Pancreas (tissue), 10 donors: ENCODE measurements around the gene KCTD5. TPM values are rescaled to one million over a fixed set of nuclear protein-coding genes. Genes with fewer than 3 reads are reported as not detected.
A peak's percentile ranks its signal among the peaks of the same experiment; 100 is the strongest.

ENCODE experiments used
- ATAC-seq, 4 donors: fragments of 200-7000 bp; cut with Tn5 transposase; one replicate each; pipeline versions ENCODE4 v1.8.0 to v1.9.1; 2020; ENCODE audit warnings: mild to moderate bottlenecking in 4 of 4, moderate library complexity in 4 of 4
- DNase-seq, 6 donors: peaks; one replicate each; pipeline ENCODE4 v3.0.0-alpha.2; 2020
- FAIRE-seq: peaks from 2 replicates; lab custom pipeline; 2012; peaks lifted over from hg19 to GRCh38; lab: Jason Lieb, UNC
- H3K27ac ChIP-seq, 4 donors: fragments of 200-600 bp; sonication (generic); 1 replicate in 3 of 4; 2 replicates in 1 of 4; pipeline versions ENCODE4 v1.5.0 to v1.8.0; 2020
- H3K27me3 ChIP-seq, 4 donors: fragments of 200-600 bp; one replicate each; pipeline ENCODE4 v1.8.0; 2021
- H3K36me3 ChIP-seq, 3 donors: fragments of 200-600 bp; sonication (generic) in 1 of 3; one replicate each; pipeline versions ENCODE4 v1.5.0 to v1.8.0; 2020 to 2021
- H3K4me1 ChIP-seq, 3 donors: fragments of 200-600 bp; one replicate each; pipeline ENCODE4 v1.8.0; 2021
- H3K4me3 ChIP-seq, 4 donors: fragments of 200-600 bp; sonication (generic) in 2 of 4; one replicate each; pipeline versions ENCODE4 v1.5.0 to v1.8.0; 2020 to 2021
- H3K9me3 ChIP-seq, 4 donors: fragments of 200-600 bp; one replicate each; pipeline ENCODE4 v1.8.0; 2021
- CTCF ChIP-seq, 4 donors: fragments of 200-600 bp; sonication (generic) in 3 of 4; IDR thresholded peaks; one replicate each; pipeline versions ENCODE4 v1.5.0 to v1.8.0; 2021; ENCODE audit warnings: antibody characterized with exemption in 4 of 4
- WGBS, 2 donors: extraction: QIAGEN DNeasy Blood & Tissue Kit; methylation state at CpG; one replicate each; pipeline ENCODE4 v1.1.7; 2013; 5-methylcytosine and 5-hydroxymethylcytosine counted together
- intact Hi-C, 3 donors: fragments of 100-400 bp; cut with DNase I; formaldehyde crosslinking; loops; one replicate each; pipeline versions ENCODE4 v1.11.1 to v1.14.2; 2022
- polyA plus RNA-seq, 2 donors: library from polyadenylated mRNA; stranded (reverse); fragments of 200-250 nt; gene quantifications; one replicate each; pipeline ENCODE4 v1.2.3, GENCODE V29; 2013
- total RNA-seq, 6 donors: library from RNA; stranded (reverse); fragmentation: NEBNext Ultra II Directional in 4 of 6; extraction: Animal tissue kit (Norgen Biotek cat#: 25700) in 4 of 6; gene quantifications; one replicate each; pipeline versions ENCODE4 v1.2.1 to v1.2.4, GENCODE V29; 2021 to 2023
- donor health status: healthy with polysubstance abuse.
- donor health status: DM: no; HTN: no; CAD: no; lungs with moderate emphysema.
- donor health status: DM: no; HTN: no; CAD: no.
- donor health status: control.
- donor health status: control.
- donor health status: Bipolar disorder and iron deficiency.
- donor health status: DM: yes; HTN: yes; CAD: no.
- donor health status: DM: no; HTN: no; CAD: no.
- donor health status: DM: no; HTN: no; CAD: no.
- donor health status: DM: yes; HTN: yes; CAD: no.

Gene KCTD5
- total and polyA plus RNA-seq, 8 donors: 4.5 to 8.9 (median 6.7) TPM

GRCh38 chr16:2697401-2697948, 15.2 kb downstream of the KCTD5 start:
- Histone ChIP-seq H3K9me3 (no peaks in the 10 kb centered on the region), H3K27me3 (no peaks in the 10 kb centered on the region), H3K4me3 (no peak overlapping the region), H3K27ac (no peak overlapping the region), H3K36me3 (peaks cover 0 to 24% (median 10%) of the 10 kb centered on the region in 3 donors), H3K4me1 (no peaks in the 10 kb centered on the region)
- no peak for TF ChIP-seq CTCF (IDR thresholded peaks at IDR 0.05)
- no peak for ATAC-seq
- peak in 2 of 6 donors; percentile 11 to 44 for DNase-seq
- intact Hi-C loops: no loop called here
- no peak for FAIRE-seq
- WGBS, 2 donors: 94 to 95% methylated on average over 17 of the region's 17 CpGs

DNA sequence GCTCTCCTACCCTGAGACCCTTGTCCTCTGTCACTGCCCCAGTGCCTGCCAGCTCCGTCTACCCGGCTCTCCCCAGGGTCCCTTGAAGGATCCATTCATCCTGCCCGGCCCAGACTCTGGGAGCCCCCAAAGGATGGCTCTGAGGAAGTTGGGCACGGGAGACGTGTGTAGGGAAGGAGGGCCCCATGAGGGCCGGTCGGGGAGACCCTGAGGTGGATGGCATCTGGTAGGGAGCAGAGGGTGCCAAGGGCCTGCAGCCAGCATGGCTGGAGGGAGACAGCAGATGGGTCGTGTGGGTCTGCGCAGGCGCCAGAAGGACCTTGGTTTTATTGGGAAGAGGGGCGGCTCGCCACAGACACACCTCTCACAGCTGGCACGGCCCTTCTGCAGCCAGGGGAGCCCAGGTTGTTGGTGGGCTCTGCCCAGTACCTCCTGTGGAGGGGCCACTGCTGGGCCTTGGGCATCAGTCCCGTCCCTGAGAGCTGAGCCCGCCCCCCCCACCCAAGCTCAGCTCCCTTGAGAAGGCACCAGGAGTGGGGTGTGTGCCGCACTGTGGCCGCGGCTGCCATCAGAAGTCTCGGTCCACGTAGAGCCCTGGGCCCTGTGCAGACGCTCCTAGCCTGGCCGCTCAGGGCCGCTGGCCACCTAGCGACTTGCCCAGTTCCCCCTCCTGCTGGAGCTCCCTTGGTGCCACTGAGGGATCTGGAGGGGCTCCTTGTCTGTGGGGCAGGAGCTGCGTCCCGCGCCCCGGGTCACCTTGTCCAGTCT, 16.0 kb downstream of the KCTD5 start:
- Histone ChIP-seq H3K4me3 (no peak overlapping the region), H3K9me3 (no peaks in the 10 kb centered on the region), H3K4me1 (no peaks in the 10 kb centered on the region), H3K27me3 (no peaks in the 10 kb centered on the region), H3K36me3 (peaks cover 0 to 26% (median 10%) of the 10 kb centered on the region in 3 donors), H3K27ac (no peak overlapping the region)
- TF ChIP-seq CTCF (IDR thresholded peaks at IDR 0.05): no peak
- WGBS, 2 donors: 93 to 94% methylated on average over 23 to 28 of the region's 28 CpGs
- intact Hi-C loops: no loop called here
- ATAC-seq (no peak), FAIRE-seq (no peak), DNase-seq (peak in 1 of 6 donors; percentile 64)

- intact Hi-C loops: no loop called here
- TF ChIP-seq CTCF (IDR thresholded peaks at IDR 0.05): no peak
- 88 to 90% methylated on average over 32 of the region's 32 CpGs for WGBS, 2 donors
- DNase-seq: peak in 2 of 6 donors; percentile 17 to 64
- H3K9me3 ChIP-seq: no peaks in the 10 kb centered on the region
- ATAC-seq: no peak
- no peaks in the 10 kb centered on the region for H3K27me3 ChIP-seq
- no peak for FAIRE-seq
- H3K4me1 ChIP-seq: no peaks in the 10 kb centered on the region
- peaks cover 0 to 34% (median 10%) of the 10 kb centered on the region in 3 donors for H3K36me3 ChIP-seq
- H3K27ac ChIP-seq: no peak overlapping the region
- no peak overlapping the region for H3K4me3 ChIP-seq
Observed at GRCh38 chr16:2698965-2699750, 16.8 kb downstream of the KCTD5 start.

GRCh38 chr16:2699791-2700600, 17.7 kb downstream of the KCTD5 start:
- no peak for FAIRE-seq
- H3K27ac ChIP-seq: no peak overlapping the region
- H3K4me1 ChIP-seq: no peaks in the 10 kb centered on the region
- no peaks in the 10 kb centered on the region for H3K9me3 ChIP-seq
- H3K27me3 ChIP-seq: no peaks in the 10 kb centered on the region
- 89 to 92% methylated on average over 28 of the region's 28 CpGs for WGBS, 2 donors
- ATAC-seq: no peak
- H3K4me3 ChIP-seq: no peak overlapping the region
- no peak for TF ChIP-seq CTCF (IDR thresholded peaks at IDR 0.05)
- peak in 2 of 6 donors; percentile 19 to 67 for DNase-seq
- H3K36me3 ChIP-seq: peaks cover 0 to 34% (median 10%) of the 10 kb centered on the region in 3 donors
- intact Hi-C loops: no loop called here
